Caco-2 (cell line): ENCODE data around the gene ZNF276. TPM values are rescaled to one million over a fixed set of nuclear protein-coding genes. Genes with fewer than 3 reads are reported as not detected.

Experiments
- BruUV-seq: library from RNA; stranded (reverse); fragments of 400-500 nt; replicated peaks from 2 replicates; lab custom pipeline; 2021; lab: Mats Ljungman, UMichigan
- CTCF ChIA-PET: fragments of 300-600 bp; sonication (Branson Sonifier 250); formaldehyde crosslinking; loops from one replicate; lab custom pipeline; 2022; ENCODE audit warnings: antibody characterized with exemption; lab: Charles Lee
- POLR2A ChIA-PET: fragments of 300-600 bp; sonication (Branson Sonifier 250); formaldehyde crosslinking; loops from one replicate; lab custom pipeline; 2022; ENCODE audit warnings: antibody characterized with exemption; lab: Charles Lee
- DNase-seq, 2 experiments: peaks; one replicate each; pipeline versions ENCODE4 v3.0.0 to v3.0.0-alpha.2; 2020 to 2022
- H3K27me3 ChIP-seq: replicated peaks from 2 replicates; pipeline ENCODE4 v1.6.0; 2011; ENCODE audit warnings: low read length; ENCODE audit not compliant: control insufficient read depth, insufficient read depth
- H3K36me3 ChIP-seq: 2 replicates; pipeline ENCODE4 v1.5.1; 2011; ENCODE audit warnings: low read length; ENCODE audit not compliant: control insufficient read depth, insufficient read depth
- H3K4me1 ChIP-seq: fragments of 250-450 bp; sonication (Bioruptor Pico); 2 replicates; pipeline ENCODE4 v1.5.1; 2020; ENCODE audit warnings: mild to moderate bottlenecking
- H3K4me3 ChIP-seq: 2 replicates; pipeline ENCODE4 v1.5.1; 2011; ENCODE audit warnings: low read depth, mild to moderate bottlenecking, control low read depth, low read length
- H3K9me3 ChIP-seq: fragments of 250-450 bp; sonication (Bioruptor Pico); 2 replicates; pipeline ENCODE4 v1.5.1; 2020; ENCODE audit warnings: mild to moderate bottlenecking, moderate library complexity
- H3K27ac Mint-ChIP-seq: one replicate; pipeline ENCODE4 v1.8.0; 2022; ENCODE audit warnings: mixed read lengths; ENCODE audit not compliant: unreplicated experiment
- H3K27me3 Mint-ChIP-seq: one replicate; pipeline ENCODE4 v1.8.0; 2022; ENCODE audit warnings: mixed read lengths; ENCODE audit not compliant: insufficient read depth, unreplicated experiment
- H3K36me3 Mint-ChIP-seq: one replicate; pipeline ENCODE4 v1.8.0; 2022; ENCODE audit warnings: mild to moderate bottlenecking, mixed read lengths; ENCODE audit not compliant: insufficient read depth, unreplicated experiment
- H3K4me1 Mint-ChIP-seq: one replicate; pipeline ENCODE4 v1.8.0; 2022; ENCODE audit warnings: low read depth, mixed read lengths; ENCODE audit not compliant: unreplicated experiment
- H3K4me3 Mint-ChIP-seq: one replicate; pipeline ENCODE4 v1.8.0; 2022; ENCODE audit warnings: mild to moderate bottlenecking, moderate library complexity, mixed read lengths; ENCODE audit not compliant: unreplicated experiment
- H3K9me3 Mint-ChIP-seq: one replicate; pipeline ENCODE4 v1.8.0; 2022; ENCODE audit warnings: mixed read lengths; ENCODE audit not compliant: unreplicated experiment
- intact Hi-C: fragments of 100-400 bp; cut with micrococcal nuclease; formaldehyde crosslinking; loops from one replicate; pipeline ENCODE4 v1.10.0; 2022; ENCODE audit not compliant: unreplicated experiment
- total RNA-seq: library from RNA; stranded (reverse); gene quantifications from 2 replicates; pipeline ENCODE4 v1.2.3, GENCODE V29; 2022
- TF ChIP-seq, protein P1 (sequence below), 2 experiments: fragments of 200-600 bp in 1 of 2; IDR thresholded peaks; 1 replicate in 1 of 2; 2 replicates in 1 of 2; pipeline versions ENCODE4 v1.5.1 to v1.8.0; 2011 to 2022; ENCODE audit warnings: antibody characterized with exemption in 1 of 2, control low read depth in 1 of 2, inconsistent platforms in 1 of 2, low read depth in 1 of 2, low read length in 1 of 2, mild to moderate bottlenecking in 1 of 2, moderate library complexity in 1 of 2; ENCODE audit not compliant: insufficient read depth in 1 of 2, severe bottlenecking in 1 of 2, unreplicated experiment in 1 of 2

ZNF276 gene
- total RNA-seq, 1 experiment from 2014 or later, result 28.1 TPM

DNA sequence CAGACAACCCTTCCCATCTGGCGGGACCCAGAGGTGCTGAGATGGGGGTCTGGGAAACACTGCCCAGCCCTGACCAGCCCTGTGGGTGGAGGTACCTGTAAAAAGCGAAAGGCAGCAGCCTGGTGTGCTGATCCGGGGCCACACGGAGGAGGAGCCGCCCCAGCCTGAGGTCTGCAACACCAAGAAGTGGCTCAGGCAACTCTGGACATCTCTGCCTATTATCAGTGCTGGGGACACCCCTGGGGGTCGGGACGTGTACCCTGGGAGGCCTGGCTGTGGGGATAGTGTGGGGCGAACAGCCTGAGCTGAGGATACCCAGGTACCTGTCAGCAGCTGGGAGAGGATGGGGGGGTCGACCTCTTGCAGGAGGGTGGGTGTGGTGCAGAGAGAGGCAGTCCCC is 18.0 kb downstream of the ZNF276 start:
- TF ChIP-seq, protein P1, sequence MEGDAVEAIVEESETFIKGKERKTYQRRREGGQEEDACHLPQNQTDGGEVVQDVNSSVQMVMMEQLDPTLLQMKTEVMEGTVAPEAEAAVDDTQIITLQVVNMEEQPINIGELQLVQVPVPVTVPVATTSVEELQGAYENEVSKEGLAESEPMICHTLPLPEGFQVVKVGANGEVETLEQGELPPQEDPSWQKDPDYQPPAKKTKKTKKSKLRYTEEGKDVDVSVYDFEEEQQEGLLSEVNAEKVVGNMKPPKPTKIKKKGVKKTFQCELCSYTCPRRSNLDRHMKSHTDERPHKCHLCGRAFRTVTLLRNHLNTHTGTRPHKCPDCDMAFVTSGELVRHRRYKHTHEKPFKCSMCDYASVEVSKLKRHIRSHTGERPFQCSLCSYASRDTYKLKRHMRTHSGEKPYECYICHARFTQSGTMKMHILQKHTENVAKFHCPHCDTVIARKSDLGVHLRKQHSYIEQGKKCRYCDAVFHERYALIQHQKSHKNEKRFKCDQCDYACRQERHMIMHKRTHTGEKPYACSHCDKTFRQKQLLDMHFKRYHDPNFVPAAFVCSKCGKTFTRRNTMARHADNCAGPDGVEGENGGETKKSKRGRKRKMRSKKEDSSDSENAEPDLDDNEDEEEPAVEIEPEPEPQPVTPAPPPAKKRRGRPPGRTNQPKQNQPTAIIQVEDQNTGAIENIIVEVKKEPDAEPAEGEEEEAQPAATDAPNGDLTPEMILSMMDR (IDR thresholded peaks at IDR 0.05; ENCODE audit: insufficient read depth in 1 of 2, low read depth in 1 of 2, low read length in 1 of 2, severe bottlenecking in 1 of 2, unreplicated experiment in 1 of 2), result no peak
- Histone ChIP-seq H3K9me3 (no peaks in the 10 kb centered on the region), H3K36me3 (peaks cover 12% of the 10 kb centered on the region), H3K27me3 (no peaks in the 10 kb centered on the region), H3K4me1 (no peaks in the 10 kb centered on the region), H3K4me3 (no peak overlapping the region)
- no TSS peak for BruUV-seq
- H3K27ac Mint-ChIP-seq, result peak overlapping the region; percentile 19
- intact Hi-C loops, result no loop called here
- ChIA-PET POLR2A (no interaction called here), CTCF (interaction anchor here (0.6 to 1.0 kb wide), 2 partner anchors 39 to 186 kb away, joined by 3 read pairs; no protein-coding TSS in a partner anchor)
- H3K27me3 Mint-ChIP-seq, result no peaks in the 10 kb centered on the region
- H3K4me3 Mint-ChIP-seq, result no peak overlapping the region
- H3K4me1 Mint-ChIP-seq, result no peaks in the 10 kb centered on the region
- no peaks in the 10 kb centered on the region for H3K9me3 Mint-ChIP-seq
- no peak for DNase-seq
- H3K36me3 Mint-ChIP-seq, result peaks cover 100% of the 10 kb centered on the region

- Mint-ChIP-seq H3K36me3 (peaks cover 91% of the 10 kb centered on the region), H3K27ac (no peak overlapping the region), H3K9me3 (no peaks in the 10 kb centered on the region), H3K4me3 (no peak overlapping the region), H3K27me3 (no peaks in the 10 kb centered on the region), H3K4me1 (no peaks in the 10 kb centered on the region)
- Histone ChIP-seq H3K4me1 (no peaks in the 10 kb centered on the region), H3K4me3 (no peak overlapping the region), H3K9me3 (no peaks in the 10 kb centered on the region), H3K36me3 (peaks cover 12% of the 10 kb centered on the region), H3K27me3 (no peaks in the 10 kb centered on the region)
- BruUV-seq, result no TSS peak
- CTCF ChIA-PET, result interaction anchor here (0.5 kb wide), 1 partner anchor 119 kb away, joined by 3 read pairs; no protein-coding TSS in a partner anchor
- intact Hi-C loops, result no loop called here
- DNase-seq, result no peak
- TF ChIP-seq, protein P1 (IDR thresholded peaks at IDR 0.05; ENCODE audit: insufficient read depth in 1 of 2, low read depth in 1 of 2, low read length in 1 of 2, severe bottlenecking in 1 of 2, unreplicated experiment in 1 of 2), result no peak
- POLR2A ChIA-PET, result no interaction called here
Observed at GRCh38 chr16:89741342-89742014, 20.1 kb downstream of the ZNF276 start.

DNA sequence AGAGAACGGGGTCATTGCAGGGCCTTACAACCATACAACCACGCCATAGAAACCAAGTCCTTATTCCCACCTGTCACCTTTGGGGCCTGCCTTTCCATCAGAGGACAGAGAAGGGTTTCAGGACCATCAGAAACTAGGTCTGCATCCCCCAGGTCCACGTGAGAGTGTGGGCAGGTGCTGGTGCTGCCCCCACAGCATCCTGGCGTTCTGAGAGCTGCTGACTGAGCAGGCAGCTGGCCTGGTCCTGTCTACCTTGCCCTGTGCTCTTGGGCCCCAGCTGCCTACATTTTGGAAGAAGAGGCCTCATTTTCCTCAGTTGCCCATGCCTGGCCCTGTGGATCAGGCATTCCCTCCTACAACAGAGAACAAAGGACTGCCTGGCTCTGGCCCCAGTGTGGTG is 21.6 kb downstream of the ZNF276 start:
- POLR2A ChIA-PET, result interaction anchor here (1.2 kb wide), 1 partner anchor 131 kb away, joined by 3 read pairs; the partner anchor contains the start of gene TCF25
- TF ChIP-seq, protein P1 (IDR thresholded peaks at IDR 0.05; ENCODE audit: insufficient read depth in 1 of 2, low read depth in 1 of 2, low read length in 1 of 2, severe bottlenecking in 1 of 2, unreplicated experiment in 1 of 2), result no peak
- no peak for DNase-seq
- Histone ChIP-seq H3K4me3 (no peak overlapping the region), H3K4me1 (no peaks in the 10 kb centered on the region), H3K36me3 (peaks cover 9% of the 10 kb centered on the region), H3K9me3 (no peaks in the 10 kb centered on the region), H3K27me3 (no peaks in the 10 kb centered on the region)
- Mint-ChIP-seq H3K36me3 (peaks cover 90% of the 10 kb centered on the region), H3K4me1 (no peaks in the 10 kb centered on the region), H3K4me3 (no peak overlapping the region), H3K27me3 (no peaks in the 10 kb centered on the region), H3K27ac (no peak overlapping the region), H3K9me3 (no peaks in the 10 kb centered on the region)
- CTCF ChIA-PET, result no interaction called here
- no TSS peak for BruUV-seq
- intact Hi-C loops, result no loop called here
